HuH-7.5 (cell line): ENCODE measurements around the gene STAMBPL1.
A peak's percentile ranks its signal among the peaks of the same experiment; 100 is the strongest.
"Not testable (repeated sequence)": the region's sequence is repeated elsewhere in the genome, so short reads cannot be mapped to it uniquely, and the experiment has no call there.

Experiments
- DNase-seq: peaks from one replicate; pipeline ENCODE4 v3.0.0; 2011; ENCODE audit warnings: low spot score

The STAMBPL1 gene

DNA sequence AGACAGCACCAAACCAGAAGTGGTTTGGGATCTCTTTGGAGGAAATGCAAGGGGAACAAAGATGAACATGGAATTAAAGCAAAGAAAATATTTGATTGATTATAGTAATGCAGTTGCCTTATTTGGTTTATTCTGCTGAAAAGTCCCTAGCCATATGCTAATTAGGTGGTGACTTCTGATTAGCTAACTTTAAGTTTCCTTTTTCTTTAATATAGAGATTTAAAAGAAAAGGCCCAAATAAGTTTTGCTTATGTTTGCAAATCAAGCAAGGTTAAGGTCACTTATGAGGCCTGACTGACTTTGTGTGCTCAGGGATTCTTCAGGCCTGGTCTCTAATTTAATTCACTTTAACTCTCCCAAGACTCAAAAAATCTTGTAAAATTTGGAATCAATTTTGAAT, 22.2 kb upstream of the STAMBPL1 start:
- no peak for DNase-seq

DNA sequence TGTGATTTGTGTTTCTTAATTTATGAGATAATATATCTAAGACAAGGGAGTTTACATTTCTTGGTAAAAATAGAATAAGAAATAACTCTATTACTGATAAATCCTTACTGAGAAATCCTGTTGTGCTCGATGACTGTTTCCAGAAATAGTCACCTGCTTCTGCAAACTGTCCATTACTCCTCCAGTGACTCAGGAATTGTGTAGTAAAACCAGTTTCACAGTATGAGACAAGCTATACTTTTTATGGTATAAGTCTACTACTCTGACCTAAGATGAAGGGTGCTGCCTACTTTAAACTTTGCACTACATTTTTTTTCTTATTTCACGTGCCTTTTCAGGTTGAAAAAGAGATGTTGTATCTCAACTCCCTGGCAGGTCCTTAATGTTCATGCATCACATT, 21.6 kb upstream of the STAMBPL1 start:
- no peak for DNase-seq

DNA sequence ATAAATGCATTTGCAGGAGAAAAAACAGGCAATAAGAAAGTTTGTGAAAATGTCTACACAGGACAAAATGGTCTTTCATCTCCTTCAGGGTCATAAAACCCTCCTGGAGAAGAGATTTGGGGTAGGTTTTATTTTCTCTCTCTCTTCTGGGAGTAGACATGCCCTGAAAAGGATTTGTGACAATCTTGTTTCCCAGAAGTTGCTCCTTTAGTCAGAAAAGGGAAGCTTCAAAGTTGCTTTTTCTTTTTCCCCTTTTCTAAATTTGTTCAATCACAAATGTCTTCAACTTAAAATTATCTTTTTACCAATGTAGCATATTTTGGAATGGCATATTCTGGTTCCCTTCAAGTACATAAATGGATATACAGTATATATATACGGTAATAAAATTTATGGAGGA, 19.0 kb upstream of the STAMBPL1 start:
- DNase-seq: no peak

DNA sequence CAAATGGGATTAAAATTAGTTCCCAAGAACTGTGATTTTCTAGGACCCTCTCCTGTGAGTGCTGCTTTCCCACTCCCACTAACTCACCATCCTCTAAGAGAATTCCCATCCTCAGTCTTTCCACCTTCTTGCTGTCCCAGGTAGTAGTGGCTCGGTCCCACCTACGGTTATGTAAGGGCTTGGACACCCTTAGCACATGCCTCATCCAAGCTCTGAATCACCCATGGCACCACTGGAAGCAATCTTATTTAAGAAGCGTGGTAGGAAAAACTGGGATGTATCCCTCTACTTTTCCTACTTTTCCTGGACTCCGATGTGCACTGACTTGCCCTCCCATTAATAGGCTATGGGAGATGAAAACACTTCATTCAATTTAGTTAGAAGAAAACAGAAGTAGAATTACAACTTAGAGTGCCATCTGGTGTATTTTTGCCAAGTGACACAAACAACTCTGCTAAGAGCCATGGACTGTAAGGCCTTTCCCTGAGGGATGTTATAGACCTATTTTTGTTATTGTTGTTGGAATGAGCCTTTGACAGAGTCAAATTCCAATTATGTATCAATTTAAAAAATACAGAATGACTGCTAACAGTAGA, 14.7 kb upstream of the STAMBPL1 start:
- DNase-seq: no peak

DNA sequence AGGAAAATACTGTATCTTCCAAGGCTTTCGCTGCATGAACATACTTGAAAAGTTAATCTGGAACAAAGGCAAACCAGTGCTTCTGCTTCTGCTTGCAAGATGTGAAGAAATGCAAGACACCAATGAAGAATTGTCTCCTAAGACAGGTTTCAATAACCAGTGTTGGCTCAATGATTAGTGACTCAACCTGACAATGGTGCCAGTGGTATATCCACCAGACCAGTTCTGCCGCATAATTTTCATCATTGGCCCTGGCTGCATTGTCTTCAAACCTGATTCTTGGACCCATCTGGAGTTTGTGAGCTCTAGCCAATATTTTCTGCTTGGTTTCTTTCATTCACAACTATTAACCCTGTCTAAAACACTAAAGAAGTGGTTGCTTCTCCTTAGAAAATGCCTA, 13.6 kb upstream of the STAMBPL1 start:
- no peak for DNase-seq

DNA sequence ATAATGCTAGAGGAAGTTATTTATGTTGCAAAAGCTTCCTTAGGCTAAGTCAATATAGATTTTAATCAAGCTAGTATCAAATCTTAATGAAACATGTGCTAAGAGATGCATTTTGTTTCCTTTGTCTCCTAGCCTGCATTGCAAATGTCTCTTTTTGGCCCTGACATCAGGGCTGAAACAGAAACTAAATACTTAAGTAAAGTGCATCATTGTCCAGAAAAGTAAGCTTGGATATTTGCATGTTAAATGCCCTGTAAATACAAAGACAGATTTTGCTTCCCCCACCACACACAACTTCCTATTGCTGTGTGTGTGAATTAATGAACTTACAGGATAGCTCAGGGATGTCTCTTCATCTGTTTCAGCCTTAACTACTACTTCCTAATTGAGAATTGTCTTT, 10.0 kb upstream of the STAMBPL1 start:
- DNase-seq: no peak

DNA sequence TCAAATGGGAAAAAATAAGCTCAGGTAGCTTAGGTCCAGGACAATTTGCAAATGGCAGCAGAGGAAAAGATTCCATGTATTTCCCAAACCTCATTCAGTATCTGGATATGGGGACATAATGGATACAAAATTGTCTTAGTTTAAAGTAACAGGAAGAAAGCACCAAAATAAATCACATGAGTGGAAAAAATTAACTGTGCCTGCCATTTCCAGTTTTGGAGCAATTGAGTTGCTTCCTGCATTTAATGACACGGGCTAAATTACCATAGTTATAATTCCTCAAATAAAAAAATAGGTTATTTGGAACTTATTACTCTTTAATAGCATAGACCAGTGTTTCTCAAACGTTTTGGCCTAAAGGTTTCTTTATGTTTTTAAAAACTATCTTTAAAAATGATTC, 6.3 kb upstream of the STAMBPL1 start:
- no peak for DNase-seq

DNA sequence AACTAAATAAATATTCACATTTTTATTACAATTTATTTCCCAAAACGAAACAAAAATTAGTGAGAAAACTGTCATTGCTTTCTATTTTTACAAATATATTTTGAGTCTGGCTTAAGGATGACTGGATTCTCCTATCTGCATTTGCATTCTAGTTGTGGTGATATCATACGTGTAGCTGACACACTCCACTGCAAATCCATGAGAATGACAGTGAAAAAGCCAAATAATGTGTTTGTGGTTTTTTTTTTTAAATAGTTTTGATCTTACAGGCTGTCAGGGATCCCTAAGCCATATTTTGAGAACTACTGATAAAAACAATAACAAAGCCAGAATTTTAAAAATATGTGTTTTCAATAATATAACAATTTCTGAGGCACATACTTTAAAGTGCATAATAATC, 5.8 kb upstream of the STAMBPL1 start:
- no peak for DNase-seq

DNA sequence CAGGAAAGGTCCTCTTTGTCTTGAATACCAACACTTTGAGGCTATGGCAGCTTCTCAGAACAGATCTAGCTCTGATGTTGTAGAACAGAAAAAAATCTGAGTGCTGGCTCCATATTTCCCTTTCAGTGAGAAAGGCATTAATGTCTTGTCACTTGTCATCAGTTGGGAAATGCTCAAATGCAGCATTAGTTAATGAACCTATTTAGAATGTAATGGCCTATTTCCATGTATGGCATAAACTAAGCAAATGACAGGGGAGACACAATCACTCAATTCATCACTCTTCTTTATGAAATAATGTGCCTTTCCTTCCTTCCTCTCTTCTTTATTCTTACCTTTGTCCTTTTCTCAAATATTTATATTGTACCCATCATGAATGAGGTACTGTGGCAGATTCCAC, 5.0 kb upstream of the STAMBPL1 start:
- no peak for DNase-seq

DNA sequence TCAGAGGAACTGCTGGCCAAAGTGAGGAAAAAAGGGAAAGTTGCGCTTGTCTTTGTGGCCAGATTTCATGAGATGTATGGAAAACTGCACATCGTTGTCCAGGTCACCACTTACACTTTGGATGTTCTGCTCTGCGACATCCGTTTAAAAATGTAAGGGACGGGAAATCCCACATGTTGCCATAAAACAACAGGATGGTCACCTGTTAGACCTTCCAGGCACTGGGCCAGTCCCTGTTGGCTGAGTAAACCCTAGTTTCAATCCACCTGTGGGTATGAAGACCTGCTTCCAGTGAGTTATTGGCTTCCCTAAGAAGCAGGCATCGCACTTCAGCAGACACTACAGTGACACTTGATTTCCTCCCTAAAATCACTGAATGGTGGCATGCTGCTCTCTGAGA, 2.7 kb upstream of the STAMBPL1 start:
- DNase-seq: no peak

DNA sequence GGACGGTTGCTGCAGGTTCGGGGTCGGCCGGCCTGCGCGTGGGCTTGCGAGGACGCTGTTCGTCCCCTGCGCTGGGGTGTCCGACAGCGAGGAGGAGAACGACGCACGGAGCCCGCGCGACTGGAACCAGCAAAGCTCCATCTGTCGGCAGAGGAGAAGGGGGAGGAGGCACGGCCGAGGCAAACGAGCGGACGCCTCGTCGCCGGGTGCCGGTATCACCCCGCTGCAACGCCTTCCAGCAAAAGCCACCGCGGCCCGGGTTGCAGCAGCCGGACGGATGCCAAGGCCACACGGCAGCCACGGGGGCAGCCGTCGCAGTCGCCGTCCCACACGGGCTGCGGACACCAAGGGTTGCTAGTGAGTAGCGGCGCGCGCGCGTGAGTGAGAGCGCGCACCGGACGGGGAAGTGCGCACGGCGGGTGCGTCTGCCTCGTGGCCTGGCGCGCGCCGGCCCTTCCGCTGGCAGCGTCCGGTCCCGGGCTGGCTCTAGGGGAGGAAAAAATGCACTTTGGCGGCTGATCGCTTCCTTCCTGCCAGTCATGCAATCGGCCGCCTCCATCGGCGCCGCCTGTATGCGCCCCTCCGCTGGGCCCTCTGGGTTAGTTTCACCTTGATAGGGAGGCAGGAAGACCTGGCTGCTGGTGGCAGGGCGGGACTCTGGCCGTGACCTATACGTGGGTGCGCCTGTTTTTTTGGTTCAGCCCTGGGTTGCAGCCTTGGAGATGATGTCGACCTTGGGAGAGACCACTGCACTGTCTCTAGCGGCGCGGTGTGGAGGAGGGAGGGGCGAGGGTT, 434 bp downstream of the STAMBPL1 start:
- peak; percentile 48 for DNase-seq

DNA sequence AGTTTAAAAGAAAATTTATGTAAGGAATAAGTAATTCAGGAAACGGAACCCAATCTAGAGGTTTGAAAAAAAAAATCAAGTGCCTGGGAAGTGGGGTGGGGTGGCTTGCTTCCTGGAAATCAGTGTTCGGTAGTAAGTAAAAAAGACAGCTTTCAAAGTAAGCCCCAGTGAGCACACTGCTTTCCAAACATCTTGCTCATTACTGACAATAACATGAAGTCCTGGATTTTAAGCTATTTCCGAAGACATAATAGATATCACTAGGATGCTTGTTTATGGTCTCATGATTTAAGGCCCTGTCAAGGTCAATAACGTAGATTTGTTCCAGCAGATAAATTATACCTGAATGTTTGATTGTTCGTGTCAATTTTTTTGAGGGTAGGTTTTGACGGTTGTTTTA, 1.3 kb downstream of the STAMBPL1 start:
- DNase-seq: no peak

DNA sequence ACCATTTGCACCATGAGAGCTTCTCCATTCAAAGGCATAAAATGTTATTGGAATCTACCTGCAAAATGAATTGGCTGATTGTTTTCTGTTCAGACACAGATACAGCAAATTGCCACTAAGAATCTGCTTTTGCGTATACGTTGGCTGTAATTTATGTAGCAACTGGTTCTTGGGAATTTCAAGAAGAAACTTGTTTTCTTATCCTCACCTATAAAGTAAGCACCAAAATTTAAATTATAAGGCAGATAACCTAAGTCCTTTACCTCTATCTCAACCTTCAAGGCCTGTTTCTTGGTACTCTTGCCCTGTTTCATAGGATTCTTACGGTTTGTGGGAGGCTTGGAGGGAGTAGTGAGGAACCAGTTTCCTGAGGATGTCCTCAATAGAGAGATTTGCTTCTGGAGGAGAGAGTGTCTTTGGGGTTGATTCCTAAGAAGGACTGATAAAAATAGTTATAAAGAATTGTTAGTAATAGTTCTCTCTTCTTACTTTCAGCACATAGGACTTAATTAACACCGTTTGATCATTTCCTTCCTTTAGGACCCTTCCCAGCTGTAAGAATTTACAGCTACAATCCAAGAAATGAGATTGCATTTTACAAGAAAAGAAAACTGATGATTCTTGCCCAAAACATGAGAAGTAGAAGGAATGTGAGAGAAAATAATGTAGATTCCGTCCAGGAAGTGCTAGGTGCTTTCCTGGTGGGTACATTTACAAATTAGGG, 2.0 kb downstream of the STAMBPL1 start:
- DNase-seq: no peak

DNA sequence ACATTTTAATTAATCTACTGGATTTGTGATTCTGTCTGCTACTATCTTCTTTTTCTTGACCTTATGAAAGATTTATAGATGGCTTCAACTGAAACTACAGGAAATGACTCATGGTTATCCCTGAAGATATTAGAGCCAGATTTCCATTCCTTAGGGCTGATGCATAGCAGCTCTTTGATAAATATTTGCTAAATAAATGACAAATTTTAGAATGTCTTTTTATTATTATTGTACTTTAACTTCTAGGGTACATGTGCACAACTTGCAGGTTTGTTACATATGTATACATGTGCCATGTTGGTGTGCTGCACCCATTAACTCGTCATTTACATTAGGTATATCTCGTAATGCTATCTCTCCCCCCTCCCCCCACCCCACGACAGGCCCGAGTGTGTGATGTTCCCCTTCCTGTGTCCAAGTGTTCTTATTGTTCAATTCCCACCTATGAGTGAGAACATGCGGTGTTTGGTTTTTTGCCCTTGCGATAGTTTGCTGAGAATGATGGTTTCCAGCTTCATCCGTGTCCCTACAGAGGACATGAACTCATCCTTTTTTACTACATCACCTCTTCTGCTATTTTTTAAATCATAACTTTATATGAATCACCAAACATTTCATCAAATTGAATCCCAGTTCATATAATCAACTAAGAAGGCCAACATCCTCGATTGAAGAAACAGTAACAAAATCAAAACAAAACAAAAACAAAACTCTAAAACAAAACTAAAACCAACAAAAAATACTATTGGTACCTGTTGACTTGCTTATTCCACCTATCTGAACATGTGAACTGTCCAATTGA, 2.8 kb downstream of the STAMBPL1 start:
- not testable (repeated sequence) for DNase-seq

DNA sequence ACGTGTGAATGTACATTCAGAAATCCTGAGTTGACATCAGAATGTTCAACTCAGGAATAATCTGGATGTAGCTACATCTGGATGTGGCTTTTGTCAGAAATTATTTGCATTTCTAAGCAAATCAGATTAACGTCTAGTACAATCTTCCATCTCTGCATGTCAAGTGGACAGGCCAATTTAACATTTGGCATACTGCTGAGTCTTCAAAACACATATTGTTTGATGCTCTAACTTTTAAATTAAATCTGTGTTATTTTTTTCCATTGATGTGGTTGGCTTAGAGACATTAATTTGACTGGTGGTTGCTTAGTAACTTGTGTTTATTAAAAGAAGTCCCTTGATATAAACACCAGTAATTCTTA, 3.4 kb downstream of the STAMBPL1 start:
- no peak for DNase-seq

DNA sequence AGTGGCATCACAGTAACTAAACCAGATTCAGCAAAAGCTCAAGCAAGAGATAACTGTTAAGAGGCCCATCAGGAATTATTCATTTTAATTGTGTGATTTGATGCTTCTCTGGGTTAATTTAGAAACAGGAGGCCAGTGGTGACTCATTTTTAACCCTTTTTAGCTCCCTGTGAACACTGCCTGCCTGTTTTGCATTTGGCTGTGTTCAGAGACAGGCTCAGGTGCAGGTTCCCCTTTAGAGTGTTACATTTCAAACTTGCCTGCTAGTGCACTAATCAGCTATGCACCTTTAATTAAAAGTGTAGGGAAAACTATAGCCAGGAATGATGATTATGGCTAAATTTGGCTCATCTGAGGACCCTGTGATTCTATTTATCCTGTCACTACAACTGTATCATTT, 6.5 kb downstream of the STAMBPL1 start:
- no peak for DNase-seq

DNA sequence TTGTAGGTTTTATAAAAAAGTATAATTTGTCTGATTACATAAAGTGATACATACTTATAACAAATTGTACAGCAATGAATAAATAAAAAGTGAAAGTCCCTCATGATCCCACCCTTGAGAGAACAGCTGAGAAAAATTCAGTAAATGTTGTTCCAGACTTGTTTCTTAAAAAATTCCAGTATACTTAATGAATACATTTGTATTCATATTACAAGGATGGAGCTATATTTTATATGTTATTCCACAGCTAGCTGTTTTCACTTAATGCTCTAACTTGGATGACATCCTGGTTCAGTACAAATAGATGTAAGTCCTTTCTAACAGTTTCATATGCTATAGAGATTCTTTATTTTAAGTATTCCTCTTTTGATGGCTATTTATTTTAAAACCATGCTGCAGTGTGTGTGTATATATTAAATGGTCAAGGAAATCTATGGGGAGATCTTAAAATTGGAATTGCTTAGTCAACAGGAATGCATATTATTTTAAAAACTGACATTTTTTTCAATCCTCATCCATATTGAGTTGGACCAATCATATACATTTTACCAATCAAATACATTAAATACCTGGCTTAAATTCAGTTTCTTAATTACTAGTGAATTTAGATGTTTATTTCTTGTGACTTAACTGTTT, 8.9 kb downstream of the STAMBPL1 start:
- DNase-seq: no peak

DNA sequence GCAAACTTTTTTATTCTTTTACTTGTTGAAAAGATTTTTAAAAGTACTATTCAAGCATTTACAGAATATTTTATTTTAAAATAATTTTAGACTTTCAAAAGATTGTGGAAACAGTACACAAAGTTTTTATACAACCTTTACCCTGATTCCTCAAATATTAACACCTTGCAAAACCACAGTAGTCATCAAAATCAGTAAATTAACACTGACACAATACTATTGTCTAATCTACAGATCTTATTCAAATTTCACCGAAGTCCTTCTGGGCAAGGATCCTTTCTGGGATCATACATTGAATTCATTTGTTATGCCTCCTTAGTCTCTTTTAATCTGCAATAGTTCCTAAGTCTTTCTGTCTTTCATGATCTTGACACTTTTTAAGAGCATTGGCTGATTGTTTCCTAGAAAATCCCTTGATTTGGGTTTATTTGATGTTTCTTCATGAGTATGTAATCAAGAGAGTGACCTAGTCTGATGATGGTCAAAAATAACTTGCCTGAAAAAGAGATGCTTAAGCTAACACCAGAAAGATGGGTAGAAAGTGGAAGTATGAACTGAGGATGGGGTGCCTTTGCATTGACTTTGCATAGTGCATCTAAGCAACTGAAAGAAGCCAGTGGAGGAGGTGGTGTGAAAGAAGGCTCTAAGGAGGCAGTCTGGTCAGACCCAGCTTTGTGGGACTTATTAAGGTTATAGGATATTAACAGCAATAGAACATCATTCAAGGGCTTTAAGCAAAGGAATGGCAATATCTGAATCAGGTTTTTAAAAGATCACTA, 9.7 kb downstream of the STAMBPL1 start:
- no peak for DNase-seq

DNA sequence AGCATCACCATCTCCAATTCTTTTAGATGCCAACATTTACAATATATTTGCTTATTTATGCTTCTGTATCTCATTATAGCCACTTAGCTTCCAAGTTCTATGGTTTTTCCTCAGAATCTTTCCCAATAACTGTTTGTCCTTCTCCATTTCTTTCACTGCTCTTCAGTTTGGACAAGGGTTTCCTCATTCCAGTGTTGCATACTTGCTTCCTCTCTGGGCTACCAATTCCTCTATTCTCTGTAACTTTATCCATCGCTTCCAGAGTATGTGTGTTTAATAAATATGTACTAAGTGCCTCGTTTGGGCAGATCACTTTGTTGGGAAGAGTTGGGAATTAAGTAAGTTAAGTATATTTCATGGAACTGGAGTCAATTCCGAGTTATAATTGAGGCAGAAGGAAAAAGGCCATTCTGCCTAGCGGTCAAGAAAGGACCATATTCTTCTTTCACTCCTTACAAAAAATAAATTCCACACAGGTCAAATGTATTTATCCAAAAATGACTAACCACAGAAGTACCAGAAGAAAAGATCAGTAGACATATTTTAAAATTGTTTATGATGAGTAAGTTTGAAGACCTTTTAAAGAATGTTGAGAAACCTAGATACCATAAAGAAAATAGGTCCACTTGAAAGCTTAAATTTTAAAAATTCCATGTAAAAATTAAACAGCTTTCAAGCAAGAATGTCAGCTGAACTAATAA, 10.8 kb downstream of the STAMBPL1 start:
- no peak for DNase-seq

DNA sequence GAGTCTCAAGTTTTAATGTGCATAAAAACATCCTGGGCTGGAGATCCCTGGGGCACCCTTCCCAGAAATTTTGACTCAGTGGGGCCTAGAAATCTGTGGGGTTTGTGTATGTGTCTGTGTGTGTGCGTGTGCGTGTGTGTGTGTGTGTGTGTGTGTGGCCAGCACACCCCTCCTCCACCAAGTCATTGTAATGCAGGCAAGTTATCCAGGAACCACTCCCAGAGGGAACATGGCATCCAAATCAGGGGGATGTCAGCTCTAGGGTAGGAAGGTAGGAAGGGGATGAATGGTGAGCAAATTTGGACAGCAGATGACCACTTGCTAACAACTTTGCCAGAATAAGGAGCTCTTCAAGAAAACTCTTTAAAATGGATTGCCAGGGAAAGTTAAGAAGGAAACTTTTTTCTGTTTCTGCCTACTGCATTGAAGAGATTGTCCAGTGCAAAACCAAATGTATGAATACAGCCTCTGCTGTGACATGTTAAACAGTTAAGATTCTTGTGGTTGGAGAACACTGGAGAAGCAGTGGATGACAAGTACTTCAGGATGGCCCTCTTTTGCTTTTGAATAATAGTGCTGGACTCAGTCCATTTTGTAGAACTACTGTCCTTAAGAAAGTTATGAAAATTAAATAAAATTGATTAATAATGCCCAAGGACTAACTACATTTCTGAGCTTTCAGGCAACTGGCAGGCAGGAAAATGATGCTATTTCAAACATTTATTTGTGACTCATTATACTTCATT, 12.3 kb downstream of the STAMBPL1 start:
- DNase-seq: no peak
